Islet of Langerhans (tissue), 1 donor: ENCODE data around the gene CALHM2.
A peak's percentile ranks its signal among the peaks of the same experiment; 100 is the strongest.

ENCODE experiments used
- FAIRE-seq: peaks from one replicate; lab custom pipeline; 2011; peaks lifted over from hg19 to GRCh38; lab: Jason Lieb, UNC

Gene CALHM2

GRCh38 chr10:103416436-103417147 lies 35.6 kb downstream of the CALHM2 start:
- FAIRE-seq, result peak; percentile 90

DNA sequence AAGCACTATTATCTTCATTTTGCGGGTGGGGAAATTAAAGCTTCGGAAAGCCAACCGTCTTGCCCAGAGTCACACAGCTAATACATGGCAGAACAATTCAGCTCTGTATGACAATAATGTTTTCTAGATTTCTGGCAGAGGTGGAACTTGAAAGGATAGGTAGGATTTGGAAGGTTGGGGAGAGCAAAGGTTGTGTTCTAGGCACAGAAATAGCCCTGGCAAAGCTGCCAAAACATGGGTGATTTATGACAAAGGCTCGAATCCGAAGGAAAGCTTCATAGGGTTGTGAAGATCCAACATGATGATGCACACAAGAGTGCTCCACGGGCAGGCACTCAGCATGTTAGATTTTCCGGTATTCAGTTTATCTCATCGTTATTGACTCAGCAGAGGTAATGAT lies 36.6 kb downstream of the CALHM2 start:
- no peak for FAIRE-seq

DNA sequence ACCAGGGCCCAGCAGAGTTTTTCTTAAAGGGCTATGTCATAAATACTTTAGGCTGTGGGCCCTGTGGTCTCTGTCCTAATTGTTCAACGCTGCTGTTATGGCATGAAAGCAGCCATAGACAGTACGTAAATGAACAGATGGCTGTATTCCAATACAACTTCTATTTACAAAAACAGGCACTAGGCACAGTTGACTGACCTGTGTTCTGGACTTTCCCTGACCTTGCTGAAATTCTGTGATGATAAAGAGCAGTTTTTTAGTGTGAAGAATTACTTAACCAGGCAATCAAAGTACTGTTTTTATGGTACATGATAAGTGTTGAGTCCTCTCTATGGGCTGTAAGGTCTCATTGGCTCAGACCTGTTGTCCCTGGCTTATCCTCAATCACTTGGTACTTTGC lies 38.6 kb downstream of the CALHM2 start:
- no peak for FAIRE-seq

DNA sequence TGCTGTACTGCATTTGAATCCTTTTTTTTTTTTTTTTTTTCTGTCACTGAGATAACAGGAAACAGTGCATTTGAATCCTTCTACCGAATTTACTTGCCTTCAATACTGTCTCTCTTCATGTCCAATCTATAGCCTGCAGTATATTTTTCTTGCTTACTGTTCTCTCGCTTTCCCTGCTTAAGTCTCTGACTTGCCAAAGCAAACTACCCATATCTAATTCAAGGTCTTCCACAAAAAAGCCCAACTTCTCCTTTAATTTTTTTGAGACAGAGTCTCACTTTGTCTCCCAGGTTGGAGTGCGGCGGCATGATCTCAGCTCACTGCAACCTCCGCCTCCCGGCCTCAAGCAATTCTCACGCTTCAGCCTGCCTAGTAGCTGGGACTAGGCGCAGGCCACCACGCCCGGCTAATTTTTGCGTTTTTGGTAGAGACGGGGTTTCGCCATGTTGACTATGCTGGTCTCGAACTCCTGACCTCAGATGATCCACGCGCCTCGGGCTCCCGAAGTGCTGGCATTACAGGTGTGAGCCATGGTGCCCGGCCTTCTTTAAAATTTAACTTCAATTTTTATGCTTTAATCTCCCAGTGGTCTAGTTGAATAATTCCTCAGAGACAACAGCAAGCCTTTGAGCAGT lies 54.9 kb downstream of the CALHM2 start:
- no peak for FAIRE-seq

DNA sequence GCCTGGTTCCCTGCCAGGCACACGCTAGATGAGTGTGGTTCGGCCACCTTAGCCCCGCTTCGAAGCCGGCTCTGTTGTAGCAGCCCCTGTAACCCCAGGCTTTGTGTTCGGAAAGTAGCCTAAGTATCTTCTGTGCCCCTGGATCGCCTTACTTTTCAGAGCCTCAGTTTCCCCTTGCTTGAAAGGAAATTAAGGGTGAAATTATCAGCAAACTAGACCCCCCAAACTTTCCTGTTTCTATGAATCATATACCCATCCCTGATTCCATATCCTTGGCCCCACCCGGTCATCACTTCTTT lies 55.4 kb downstream of the CALHM2 start:
- no peak for FAIRE-seq
